GM23338 (cell line): ENCODE data around the gene FIGN.

Experiments
- CREB1 ChIP-seq: fragments of 250-450 bp; sonication (Bioruptor Pico); IDR thresholded peaks from 2 replicates; pipeline ENCODE4 v1.5.0; 2020; ENCODE audit warnings: low read depth, mild to moderate bottlenecking, moderate library complexity
- EZH2 ChIP-seq: fragments of 200-600 bp; sonication (generic); IDR thresholded peaks from one replicate; pipeline ENCODE4 v1.8.0; 2017; ENCODE audit warnings: antibody characterized with exemption, mild to moderate bottlenecking, low read depth; ENCODE audit not compliant: unreplicated experiment
- EZH2phosphoT487 ChIP-seq: fragments of 200-600 bp; sonication (generic); IDR thresholded peaks from one replicate; pipeline ENCODE4 v1.8.1; 2018; ENCODE audit warnings: antibody characterized with exemption; ENCODE audit not compliant: unreplicated experiment
- JUNB ChIP-seq: IDR thresholded peaks from one replicate; pipeline ENCODE4 v1.6.1; 2016; ENCODE audit warnings: antibody characterized with exemption; ENCODE audit not compliant: unreplicated experiment
- NANOG ChIP-seq: IDR thresholded peaks from 2 replicates; pipeline ENCODE4 v1.6.1; 2016; ENCODE audit warnings: antibody characterized with exemption, borderline replicate concordance
- POLR2AphosphoS5 ChIP-seq: IDR thresholded peaks from 2 replicates; pipeline ENCODE4 v1.6.1; 2016; ENCODE audit warnings: antibody characterized with exemption, low read depth
- STAT1 ChIP-seq: IDR thresholded peaks from one replicate; pipeline ENCODE4 v1.6.1; 2016; ENCODE audit warnings: antibody characterized with exemption; ENCODE audit not compliant: unreplicated experiment
- ZNF114 ChIP-seq: fragments of 250-450 bp; sonication (Bioruptor Pico); IDR thresholded peaks from 2 replicates; pipeline ENCODE4 v1.5.0; 2020; ENCODE audit warnings: mild to moderate bottlenecking, moderate library complexity
- ZNF331 ChIP-seq: fragments of 250-450 bp; sonication (Bioruptor Pico); IDR thresholded peaks from 2 replicates; pipeline ENCODE4 v1.5.0; 2020; ENCODE audit warnings: low read depth, mild to moderate bottlenecking, moderate library complexity
- TF ChIP-seq, protein P1 (sequence below), 2 experiments: fragments of 200-600 bp in 1 of 2; sonication (generic) in 1 of 2; conservative IDR thresholded peaks; 2 replicates each; pipeline versions ENCODE4 v1.5.1 to v1.6.1; 2016 to 2017; ENCODE audit warnings: antibody characterized with exemption in 2 of 2, low read depth in 2 of 2, mild to moderate bottlenecking in 2 of 2, moderate library complexity in 1 of 2
- TF ChIP-seq, protein P2 (sequence below): IDR thresholded peaks from one replicate; pipeline ENCODE4 v1.6.1; 2018; ENCODE audit warnings: antibody characterized with exemption; ENCODE audit not compliant: unreplicated experiment
- TF ChIP-seq, protein P3 (sequence below): IDR thresholded peaks from 2 replicates; pipeline ENCODE4 v1.6.1; 2016; ENCODE audit warnings: antibody characterized with exemption

DNA sequence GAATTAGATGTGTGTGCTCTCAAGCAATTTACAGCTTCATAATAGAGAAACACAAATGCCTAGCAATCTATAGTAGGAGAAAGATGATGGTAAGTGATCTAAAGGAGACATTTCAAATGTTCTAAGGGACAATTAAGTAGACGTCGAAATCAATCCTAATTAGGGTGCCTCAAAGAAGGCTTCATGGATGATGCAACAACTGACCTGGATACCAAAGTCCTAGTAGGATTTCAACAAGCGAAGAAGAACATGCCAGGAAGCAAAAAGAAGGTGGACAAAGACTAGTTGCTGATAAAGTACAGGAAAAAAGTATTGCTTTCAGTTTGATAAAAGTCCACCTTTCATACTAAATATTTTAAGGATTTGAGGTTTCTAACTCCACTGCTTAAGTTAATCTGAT, 12.5 kb downstream of the FIGN start:
- TF ChIP-seq, protein P1, sequence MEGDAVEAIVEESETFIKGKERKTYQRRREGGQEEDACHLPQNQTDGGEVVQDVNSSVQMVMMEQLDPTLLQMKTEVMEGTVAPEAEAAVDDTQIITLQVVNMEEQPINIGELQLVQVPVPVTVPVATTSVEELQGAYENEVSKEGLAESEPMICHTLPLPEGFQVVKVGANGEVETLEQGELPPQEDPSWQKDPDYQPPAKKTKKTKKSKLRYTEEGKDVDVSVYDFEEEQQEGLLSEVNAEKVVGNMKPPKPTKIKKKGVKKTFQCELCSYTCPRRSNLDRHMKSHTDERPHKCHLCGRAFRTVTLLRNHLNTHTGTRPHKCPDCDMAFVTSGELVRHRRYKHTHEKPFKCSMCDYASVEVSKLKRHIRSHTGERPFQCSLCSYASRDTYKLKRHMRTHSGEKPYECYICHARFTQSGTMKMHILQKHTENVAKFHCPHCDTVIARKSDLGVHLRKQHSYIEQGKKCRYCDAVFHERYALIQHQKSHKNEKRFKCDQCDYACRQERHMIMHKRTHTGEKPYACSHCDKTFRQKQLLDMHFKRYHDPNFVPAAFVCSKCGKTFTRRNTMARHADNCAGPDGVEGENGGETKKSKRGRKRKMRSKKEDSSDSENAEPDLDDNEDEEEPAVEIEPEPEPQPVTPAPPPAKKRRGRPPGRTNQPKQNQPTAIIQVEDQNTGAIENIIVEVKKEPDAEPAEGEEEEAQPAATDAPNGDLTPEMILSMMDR (conservative IDR thresholded peaks at IDR 0.05; ENCODE audit: low read depth in 2 of 2), result no peak
- TF ChIP-seq POLR2AphosphoS5 (no peak), EZH2 (no peak), STAT1 (no peak), EZH2phosphoT487 (no peak), ZNF331 (CRISPR knock-in tag) (no peak), CREB1 (no peak), ZNF114 (no peak), NANOG (no peak), JUNB (no peak)
- TF ChIP-seq, protein P2, sequence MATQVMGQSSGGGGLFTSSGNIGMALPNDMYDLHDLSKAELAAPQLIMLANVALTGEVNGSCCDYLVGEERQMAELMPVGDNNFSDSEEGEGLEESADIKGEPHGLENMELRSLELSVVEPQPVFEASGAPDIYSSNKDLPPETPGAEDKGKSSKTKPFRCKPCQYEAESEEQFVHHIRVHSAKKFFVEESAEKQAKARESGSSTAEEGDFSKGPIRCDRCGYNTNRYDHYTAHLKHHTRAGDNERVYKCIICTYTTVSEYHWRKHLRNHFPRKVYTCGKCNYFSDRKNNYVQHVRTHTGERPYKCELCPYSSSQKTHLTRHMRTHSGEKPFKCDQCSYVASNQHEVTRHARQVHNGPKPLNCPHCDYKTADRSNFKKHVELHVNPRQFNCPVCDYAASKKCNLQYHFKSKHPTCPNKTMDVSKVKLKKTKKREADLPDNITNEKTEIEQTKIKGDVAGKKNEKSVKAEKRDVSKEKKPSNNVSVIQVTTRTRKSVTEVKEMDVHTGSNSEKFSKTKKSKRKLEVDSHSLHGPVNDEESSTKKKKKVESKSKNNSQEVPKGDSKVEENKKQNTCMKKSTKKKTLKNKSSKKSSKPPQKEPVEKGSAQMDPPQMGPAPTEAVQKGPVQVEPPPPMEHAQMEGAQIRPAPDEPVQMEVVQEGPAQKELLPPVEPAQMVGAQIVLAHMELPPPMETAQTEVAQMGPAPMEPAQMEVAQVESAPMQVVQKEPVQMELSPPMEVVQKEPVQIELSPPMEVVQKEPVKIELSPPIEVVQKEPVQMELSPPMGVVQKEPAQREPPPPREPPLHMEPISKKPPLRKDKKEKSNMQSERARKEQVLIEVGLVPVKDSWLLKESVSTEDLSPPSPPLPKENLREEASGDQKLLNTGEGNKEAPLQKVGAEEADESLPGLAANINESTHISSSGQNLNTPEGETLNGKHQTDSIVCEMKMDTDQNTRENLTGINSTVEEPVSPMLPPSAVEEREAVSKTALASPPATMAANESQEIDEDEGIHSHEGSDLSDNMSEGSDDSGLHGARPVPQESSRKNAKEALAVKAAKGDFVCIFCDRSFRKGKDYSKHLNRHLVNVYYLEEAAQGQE, result no peak
- TF ChIP-seq, protein P3, sequence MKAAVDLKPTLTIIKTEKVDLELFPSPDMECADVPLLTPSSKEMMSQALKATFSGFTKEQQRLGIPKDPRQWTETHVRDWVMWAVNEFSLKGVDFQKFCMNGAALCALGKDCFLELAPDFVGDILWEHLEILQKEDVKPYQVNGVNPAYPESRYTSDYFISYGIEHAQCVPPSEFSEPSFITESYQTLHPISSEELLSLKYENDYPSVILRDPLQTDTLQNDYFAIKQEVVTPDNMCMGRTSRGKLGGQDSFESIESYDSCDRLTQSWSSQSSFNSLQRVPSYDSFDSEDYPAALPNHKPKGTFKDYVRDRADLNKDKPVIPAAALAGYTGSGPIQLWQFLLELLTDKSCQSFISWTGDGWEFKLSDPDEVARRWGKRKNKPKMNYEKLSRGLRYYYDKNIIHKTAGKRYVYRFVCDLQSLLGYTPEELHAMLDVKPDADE, result no peak
